ENCODE measurements around the gene C8B. TPM values are rescaled to one million over a fixed set of nuclear protein-coding genes. Genes with fewer than 3 reads are reported as not detected.

The C8B gene
- 288 TPM for total RNA-seq

GRCh38 chr1:56965916-56966697 is at the start of gene C8B:
C8B (minus strand) TSS chr1:56966015; CDS start chr1:56965948, 67 bp downstream.
- ATAC-seq: peak; percentile 67
- DNase-seq (ENCODE audit: low spot score): peak; percentile 75

DNA sequence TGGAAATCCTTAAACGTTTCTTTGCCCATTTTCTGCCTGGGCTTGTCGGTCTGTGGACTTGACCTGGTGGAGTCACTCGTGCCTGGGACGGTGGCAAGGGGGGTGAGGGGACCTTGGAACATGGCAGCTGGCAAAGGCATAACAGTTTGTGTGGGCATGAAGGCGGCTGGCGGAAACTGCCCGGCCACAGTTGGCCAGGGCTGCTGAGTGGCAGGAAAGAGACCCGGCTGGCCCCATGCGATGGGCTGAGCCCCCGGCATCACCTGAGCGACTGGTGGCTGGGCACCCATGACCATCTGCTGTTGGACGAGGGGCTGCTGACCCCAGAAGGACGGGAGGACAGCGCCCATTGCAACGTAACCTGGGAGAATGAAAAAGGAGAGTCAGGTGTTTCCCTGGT is 49.3 kb upstream of the C8B start:
- no peak for DNase-seq (ENCODE audit: low spot score)
- ATAC-seq: no peak

DNA sequence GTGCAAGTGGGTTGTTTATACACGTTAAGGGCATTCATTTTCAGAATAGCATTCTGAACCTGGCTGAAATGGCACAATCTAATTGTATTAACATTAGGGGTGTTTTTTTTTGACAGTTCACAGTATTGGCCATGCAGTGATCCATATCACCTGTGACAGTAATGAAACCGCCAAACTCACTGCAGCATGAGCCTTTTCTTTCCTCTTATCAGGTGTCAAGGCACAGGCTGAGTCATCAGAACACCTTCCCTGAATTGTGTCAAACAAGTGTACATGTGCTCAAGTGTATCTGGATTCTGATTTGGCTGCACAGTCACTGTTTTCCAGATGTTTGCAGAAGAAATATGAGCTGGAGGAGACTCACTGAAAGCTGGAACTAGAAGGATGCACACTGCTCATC is 47.7 kb upstream of the C8B start:
- ATAC-seq: no peak
- no peak for DNase-seq (ENCODE audit: low spot score)

DNA sequence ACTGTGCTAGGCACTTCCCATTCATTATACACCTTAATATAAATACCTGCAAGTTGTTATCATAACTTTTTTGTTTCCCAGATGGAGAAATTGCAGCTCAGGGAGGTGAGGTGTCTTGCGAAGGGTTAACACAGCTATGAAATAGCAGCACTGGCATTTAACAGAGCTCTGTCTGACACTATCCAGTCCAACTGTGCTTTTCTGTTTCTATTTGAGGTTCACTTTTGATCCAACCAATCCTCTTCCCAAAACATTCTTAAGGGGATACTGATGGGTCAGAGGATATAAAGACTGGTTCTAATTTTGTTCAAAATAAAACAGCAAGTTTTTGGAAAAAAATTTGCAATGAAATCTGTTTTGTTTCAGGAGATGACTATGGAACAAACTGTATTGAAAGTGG is 46.5 kb upstream of the C8B start:
- ATAC-seq (no peak), DNase-seq (ENCODE audit: low spot score) (no peak)

DNA sequence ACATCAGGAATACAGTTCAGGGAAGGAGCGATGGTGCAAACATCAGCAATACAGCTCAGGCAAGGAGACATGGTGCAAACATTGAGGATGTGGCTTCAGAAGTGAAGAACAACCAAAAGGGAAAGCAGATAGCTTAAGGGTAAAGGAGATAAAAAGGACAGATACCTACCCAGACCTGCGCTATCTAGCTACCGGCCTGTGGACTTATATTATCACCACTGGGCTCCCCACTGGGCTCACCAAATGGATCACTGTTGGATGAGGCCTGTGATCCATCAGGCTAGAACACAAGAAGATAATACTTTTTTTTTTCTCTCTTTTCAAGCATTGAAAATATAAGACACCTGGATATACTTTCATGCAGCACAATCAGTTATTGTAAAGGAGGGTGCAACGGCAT is 44.7 kb upstream of the C8B start:
- DNase-seq (ENCODE audit: low spot score) (no peak), ATAC-seq (no peak)

GRCh38 chr1:57007948-57008347 is 42.1 kb upstream of the C8B start:
- no peak for ATAC-seq
- no peak for DNase-seq (ENCODE audit: low spot score)

GRCh38 chr1:57007472-57007871 is 41.7 kb upstream of the C8B start:
- ATAC-seq (no peak), DNase-seq (ENCODE audit: low spot score) (no peak)

- ATAC-seq (peak; percentile 84), DNase-seq (ENCODE audit: low spot score) (peak; percentile 48)
Measured at GRCh38 chr1:57003398-57004139, 37.8 kb upstream of the C8B start.

DNA sequence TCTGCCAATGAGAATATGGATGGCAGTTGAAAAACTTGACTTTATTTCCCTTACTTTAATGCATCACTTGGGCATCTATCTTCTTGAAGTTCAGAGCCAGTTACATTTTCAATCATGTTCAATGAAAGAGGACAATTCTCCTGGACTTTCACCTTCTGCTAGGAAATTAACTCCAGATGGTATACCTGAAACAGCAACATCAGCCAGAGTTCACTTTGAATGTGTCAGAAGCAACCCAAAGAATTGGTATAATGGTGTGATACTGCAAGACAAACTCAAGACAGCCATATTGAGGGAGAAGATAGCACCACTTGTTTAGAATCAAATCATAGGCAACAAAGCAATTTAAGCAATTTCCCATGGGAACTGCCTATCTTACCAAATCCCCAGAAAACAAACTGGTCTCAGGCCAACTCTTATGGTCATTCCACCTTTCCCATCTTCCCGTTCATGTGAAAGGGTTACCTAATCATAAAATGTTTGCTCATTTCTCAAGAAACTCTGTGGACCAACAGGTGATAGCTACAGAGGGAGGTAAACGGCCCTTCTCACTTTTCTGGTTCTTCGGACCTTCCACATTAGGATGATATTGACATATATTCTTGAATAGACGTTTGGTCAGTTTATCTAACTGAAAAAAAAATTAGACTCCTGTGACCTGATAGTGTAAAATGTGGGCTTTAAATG is 29.7 kb upstream of the C8B start:
- peak; percentile 72 for ATAC-seq
- DNase-seq (ENCODE audit: low spot score): no peak

DNA sequence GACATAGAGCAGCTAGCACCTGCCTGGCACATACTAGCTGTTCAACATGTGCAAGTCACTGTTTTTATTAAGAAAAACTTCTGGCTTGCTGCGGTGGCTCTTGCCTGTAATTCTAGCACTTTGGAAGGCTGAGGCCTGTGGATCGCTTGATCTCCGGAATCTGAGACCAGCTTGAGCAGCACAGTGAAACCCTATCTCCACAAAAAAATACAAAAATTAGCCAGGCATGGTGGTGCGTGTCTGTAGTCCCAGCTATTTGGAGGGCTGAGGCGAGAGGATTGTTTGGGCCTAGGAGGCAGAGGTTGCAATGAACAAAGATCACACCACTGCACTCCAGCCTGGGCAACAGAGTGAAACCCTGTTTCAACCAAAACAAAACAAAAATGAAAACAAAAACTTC is 27.7 kb upstream of the C8B start:
- ATAC-seq: peak; percentile 78
- DNase-seq (ENCODE audit: low spot score): no peak

DNA sequence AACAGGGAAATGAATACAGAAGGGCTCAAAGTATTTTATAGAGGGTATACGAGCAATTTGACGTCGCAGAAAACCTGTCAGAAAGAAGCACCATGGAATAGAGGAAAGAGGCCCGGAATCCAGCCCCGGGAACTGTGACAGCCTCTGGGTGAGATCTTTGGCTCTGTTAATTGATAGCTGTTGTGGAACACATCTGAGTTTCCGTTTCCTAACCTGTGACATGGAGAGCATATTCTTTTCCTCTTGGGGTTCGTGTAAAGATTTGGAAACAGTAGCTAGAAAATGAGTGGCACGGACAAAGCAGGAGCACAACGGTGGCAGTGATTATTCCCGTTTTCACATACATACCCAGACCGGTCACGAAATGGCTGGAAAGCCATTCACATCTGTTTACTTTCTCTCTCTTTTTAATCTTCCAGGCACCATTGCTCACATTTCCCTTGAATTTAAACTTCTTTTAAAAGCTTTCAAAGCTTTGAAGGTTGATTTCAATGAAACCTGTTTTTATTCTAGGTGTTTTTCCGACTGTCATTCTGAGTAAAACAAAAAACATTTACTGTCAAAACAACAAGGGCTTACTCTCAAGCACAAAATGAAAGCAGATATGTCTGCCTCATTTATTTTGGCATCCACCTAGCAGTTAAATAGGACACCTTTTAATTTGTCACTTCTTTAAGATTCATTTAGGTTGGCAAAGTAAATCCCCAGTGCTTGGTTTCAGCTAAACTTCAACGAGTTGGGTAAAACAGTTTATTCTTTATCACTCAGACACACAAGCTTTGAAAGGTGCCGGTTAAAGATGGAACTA is 26.7 kb upstream of the C8B start:
- DNase-seq (ENCODE audit: low spot score) (no peak), ATAC-seq (no peak)

DNA sequence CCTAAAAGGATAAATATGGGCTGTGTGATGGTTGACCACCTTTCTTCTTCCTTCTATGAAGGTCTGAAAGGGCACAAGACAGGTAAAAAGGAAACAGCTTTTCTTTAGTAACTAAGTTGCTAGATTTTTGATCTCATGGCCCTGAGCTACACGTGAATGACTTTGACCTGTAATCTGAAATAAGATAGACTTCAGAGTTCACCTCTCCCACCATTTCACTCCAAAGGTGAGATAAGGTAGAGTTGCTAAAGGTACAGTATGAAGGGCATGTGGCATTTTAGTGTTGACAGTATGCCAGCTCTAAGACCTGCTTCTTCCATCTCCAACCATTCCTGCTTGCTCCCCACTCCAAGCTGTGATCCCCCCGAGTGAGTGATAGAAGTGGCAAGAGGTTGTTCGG is 25.8 kb upstream of the C8B start:
- DNase-seq (ENCODE audit: low spot score) (no peak), ATAC-seq (no peak)

DNA sequence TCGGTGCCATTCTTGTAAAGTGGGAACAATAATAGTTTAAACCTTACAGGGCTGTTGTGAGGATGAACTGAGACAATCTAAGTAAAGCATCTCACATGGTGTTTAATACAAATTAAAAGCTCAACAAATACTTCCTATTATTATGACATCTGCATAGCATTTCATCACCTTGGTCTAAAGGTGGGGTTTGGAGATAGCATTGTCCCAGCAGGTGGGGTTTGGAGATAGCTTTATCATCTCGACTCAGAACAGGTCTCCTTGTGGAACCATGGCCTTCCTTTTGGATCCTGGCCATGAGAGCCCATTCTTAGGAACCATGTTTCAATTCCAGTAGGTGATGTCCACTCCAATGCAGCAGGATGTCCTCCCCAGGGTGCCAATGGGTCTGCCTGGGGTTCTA is 20.6 kb upstream of the C8B start:
- DNase-seq (ENCODE audit: low spot score): no peak
- no peak for ATAC-seq

DNA sequence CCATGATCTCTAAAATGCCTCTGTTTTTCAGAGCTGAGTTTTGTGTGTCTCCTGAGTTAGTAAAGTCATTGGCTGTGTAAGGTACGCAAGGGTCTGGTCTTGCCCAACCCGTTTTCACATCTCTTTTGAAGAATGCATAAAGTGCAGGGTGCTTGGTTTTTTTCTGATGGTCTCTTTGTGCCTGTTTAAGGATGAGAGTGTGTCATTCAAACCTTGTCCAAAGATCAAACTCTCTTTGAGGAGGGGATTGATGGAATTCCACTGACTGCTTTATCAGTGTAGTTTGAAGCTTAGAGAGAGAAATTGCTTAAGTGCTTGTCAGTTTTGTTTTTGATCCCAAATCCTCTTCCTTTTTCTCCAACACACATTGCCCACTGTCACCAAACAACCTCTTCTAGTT is 20.0 kb upstream of the C8B start:
- ATAC-seq: no peak
- DNase-seq (ENCODE audit: low spot score): no peak

GRCh38 chr1:56983484-56983883 is 17.7 kb upstream of the C8B start:
- no peak for DNase-seq (ENCODE audit: low spot score)

GRCh38 chr1:56979986-56980755 is 14.4 kb upstream of the C8B start:
- ATAC-seq (no peak), DNase-seq (ENCODE audit: low spot score) (no peak)

More at GRCh38 chr1:56983484-56983883, 17.7 kb upstream of the C8B start:
- no peak for ATAC-seq

- peak; percentile 27 for ATAC-seq
- no peak for DNase-seq (ENCODE audit: low spot score)
Measured at GRCh38 chr1:56978819-56979218, 13.0 kb upstream of the C8B start.

DNA sequence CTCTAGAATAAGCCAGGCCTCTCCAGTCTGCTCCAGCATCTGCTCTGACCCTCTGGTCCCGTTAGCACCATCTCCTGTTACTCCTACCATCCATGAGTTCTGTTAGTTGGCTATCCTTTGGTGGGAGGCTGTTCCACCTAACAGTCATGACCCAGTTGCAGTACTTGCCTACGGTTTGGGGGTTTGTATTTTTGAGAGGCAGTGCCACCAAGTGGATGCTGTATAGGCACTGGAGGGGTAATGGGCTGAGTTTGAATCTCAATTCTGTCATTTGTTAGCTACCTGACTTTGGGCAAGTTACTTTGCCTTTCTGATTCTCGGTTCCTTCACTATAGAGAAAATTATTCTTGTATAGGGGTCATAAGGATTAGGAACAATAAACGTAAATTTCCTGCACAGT is 12.1 kb upstream of the C8B start:
- ATAC-seq (no peak), DNase-seq (ENCODE audit: low spot score) (no peak)

DNA sequence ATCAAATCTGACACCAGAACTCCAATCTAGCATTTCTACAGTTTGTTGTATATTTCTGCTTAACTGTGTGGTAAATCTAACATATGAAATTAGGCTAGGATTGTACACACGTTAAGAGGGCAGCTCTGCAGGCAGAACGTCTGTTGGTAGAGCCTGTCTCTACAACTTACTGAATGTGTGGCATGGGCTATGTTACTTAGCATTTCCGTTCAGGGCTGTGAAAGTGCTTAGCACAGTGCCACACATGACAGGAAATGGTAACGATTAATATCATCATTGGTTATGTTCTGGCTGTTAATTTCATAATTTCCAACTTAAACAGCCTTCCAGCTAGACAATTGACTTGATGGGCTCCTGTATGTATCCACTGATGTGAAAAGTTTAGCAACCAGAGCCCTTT is 9.6 kb upstream of the C8B start:
- DNase-seq (ENCODE audit: low spot score) (no peak), ATAC-seq (no peak)

Measured in left lobe of liver (tissue), 2 donors.